IMR-90 (cell line): ENCODE results near the gene PPP1R3F. TPM values are rescaled to one million over a fixed set of nuclear protein-coding genes. Genes with fewer than 3 reads are reported as not detected.

Experiments
- ATAC-seq: fragments of 200-7000 bp; cut with Tn5 transposase; 2 replicates; pipeline ENCODE4 v1.9.1; 2020; ENCODE audit warnings: low read depth, mild to moderate bottlenecking, moderate library complexity
- BruUV-seq: library from RNA; stranded (reverse); fragments of 400-500 nt; replicated peaks from 2 replicates; lab custom pipeline; 2021; lab: Mats Ljungman, UMichigan
- CTCF ChIA-PET: fragments of 300-600 bp; formaldehyde crosslinking; extraction: SDS; loops from one replicate; lab custom pipeline; 2021; ENCODE audit warnings: antibody characterized with exemption; lab: Yijun Ruan, JAX
- POLR2A ChIA-PET: fragments of 300-600 bp; sonication (Branson Sonifier 250); formaldehyde crosslinking; loops from one replicate; lab custom pipeline; 2022; ENCODE audit warnings: antibody characterized with exemption; ENCODE audit not compliant: unreplicated experiment; lab: Charles Lee
- DNase-seq: peaks from one replicate; pipeline ENCODE4 v3.0.0; 2013
- H2AFZ ChIP-seq: replicated peaks from 2 replicates; pipeline ENCODE3; 2013; ENCODE audit warnings: low read length, mild to moderate bottlenecking; ENCODE audit not compliant: poor library complexity
- H2AK5ac ChIP-seq: 2 replicates; pipeline ENCODE4 v1.6.1; 2013; ENCODE audit warnings: low read depth, low read length, inconsistent platforms
- H2AK9ac ChIP-seq: replicated peaks from 2 replicates; pipeline ENCODE3; 2013; ENCODE audit warnings: mild to moderate bottlenecking, low read depth, low read length, moderate library complexity; ENCODE audit not compliant: poor library complexity
- H2BK120ac ChIP-seq: 2 replicates; pipeline ENCODE4 v1.6.1; 2013; ENCODE audit warnings: low read depth, low read length, inconsistent platforms
- H2BK15ac ChIP-seq: 3 replicates; pipeline ENCODE4 v1.6.1; 2013; ENCODE audit warnings: low read depth, low read length, inconsistent platforms
- H2BK20ac ChIP-seq: 2 replicates; pipeline ENCODE4 v1.6.1; 2013; ENCODE audit warnings: low read depth, mild to moderate bottlenecking, inconsistent platforms, low read length, moderate library complexity
- H2BK5ac ChIP-seq: 2 replicates; pipeline ENCODE4 v1.6.1; 2013; ENCODE audit warnings: mild to moderate bottlenecking, low read depth, low read length, inconsistent platforms; ENCODE audit not compliant: poor library complexity, severe bottlenecking
- H3K14ac ChIP-seq: replicated peaks from 2 replicates; pipeline ENCODE4 v1.6.1; 2013; ENCODE audit warnings: low read depth, low read length, inconsistent platforms
- H3K18ac ChIP-seq: 2 replicates; pipeline ENCODE4 v1.6.1; 2013; ENCODE audit warnings: low read depth, low read length, control low read depth
- H3K23ac ChIP-seq: 2 replicates; pipeline ENCODE4 v1.6.1; 2013; ENCODE audit warnings: low read depth, low read length, inconsistent platforms
- H3K27ac ChIP-seq: 2 replicates; pipeline ENCODE4 v1.5.1; 2013; ENCODE audit warnings: mild to moderate bottlenecking, control low read depth, low read length; ENCODE audit not compliant: insufficient read depth
- H3K27me3 ChIP-seq: 2 replicates; pipeline ENCODE4 v1.6.1; 2013; ENCODE audit warnings: low read length; ENCODE audit not compliant: control insufficient read depth, insufficient read depth
- H3K36me3 ChIP-seq: 2 replicates; pipeline ENCODE4 v1.6.1; 2013; ENCODE audit warnings: low read length, mixed read lengths; ENCODE audit not compliant: control insufficient read depth, insufficient read depth
- H3K4ac ChIP-seq: 2 replicates; pipeline ENCODE4 v1.6.1; 2013; ENCODE audit warnings: low read depth, low read length, inconsistent platforms
- H3K4me1 ChIP-seq: 2 replicates; pipeline ENCODE4 v1.6.1; 2013; ENCODE audit warnings: low read length, mixed read lengths; ENCODE audit not compliant: control insufficient read depth, insufficient read depth
- H3K4me2 ChIP-seq: 2 replicates; pipeline ENCODE4 v1.6.1; 2013; ENCODE audit warnings: low read depth, mild to moderate bottlenecking, control low read depth, low read length, moderate library complexity
- H3K4me3 ChIP-seq: 2 replicates; pipeline ENCODE4 v1.5.1; 2013; ENCODE audit warnings: low read depth, mild to moderate bottlenecking, control low read depth, low read length, moderate library complexity; ENCODE audit not compliant: insufficient read depth
- H3K56ac ChIP-seq: 2 replicates; pipeline ENCODE4 v1.6.1; 2013; ENCODE audit warnings: low read length, inconsistent platforms; ENCODE audit not compliant: insufficient read depth; ENCODE audit errors: extremely low read depth
- H3K79me1 ChIP-seq, 2 experiments: 2 replicates each; pipeline ENCODE4 v1.6.1; 2013; ENCODE audit warnings: low read length in 2 of 2, inconsistent platforms in 1 of 2, low read depth in 1 of 2
- H3K9ac ChIP-seq: 2 replicates; pipeline ENCODE4 v1.6.1; 2013; ENCODE audit warnings: low read depth, low read length, control low read depth
- H3K9me1 ChIP-seq: 2 replicates; pipeline ENCODE4 v1.6.1; 2013; ENCODE audit warnings: low read length, inconsistent platforms; ENCODE audit not compliant: insufficient read depth
- H3K9me3 ChIP-seq: 2 replicates; pipeline ENCODE4 v1.6.1; 2013; ENCODE audit warnings: low read length; ENCODE audit not compliant: control insufficient read depth, insufficient read depth
- H4K20me1 ChIP-seq: 2 replicates; pipeline ENCODE4 v1.6.1; 2013; ENCODE audit warnings: low read length, inconsistent platforms; ENCODE audit not compliant: insufficient read depth
- H4K5ac ChIP-seq: 2 replicates; pipeline ENCODE4 v1.6.1; 2013; ENCODE audit warnings: mild to moderate bottlenecking, low read depth, low read length, control low read depth
- H4K8ac ChIP-seq, 2 experiments: 2 replicates each; pipeline ENCODE4 v1.6.1; 2013; ENCODE audit warnings: low read depth in 2 of 2, low read length in 2 of 2, control low read depth in 1 of 2, inconsistent platforms in 1 of 2
- H4K91ac ChIP-seq: 2 replicates; pipeline ENCODE4 v1.6.1; 2013; ENCODE audit warnings: low read depth, low read length, inconsistent platforms; ENCODE audit not compliant: insufficient read depth
- CHD1 ChIP-seq: IDR thresholded peaks from 2 replicates; pipeline ENCODE4 v1.6.1; 2012; ENCODE audit warnings: low read depth, low read length, improper control_type of control experiment
- ELK1 ChIP-seq: fragments of 150-350 bp; IDR thresholded peaks from 2 replicates; pipeline ENCODE4 v1.6.1; 2016; ENCODE audit warnings: low read depth, mild to moderate bottlenecking, low read length, moderate library complexity, borderline replicate concordance
- MAFK ChIP-seq: IDR thresholded peaks from 2 replicates; pipeline ENCODE4 v1.6.1; 2012; ENCODE audit warnings: low read depth, low read length, improper control_type of control experiment
- MAZ ChIP-seq: IDR thresholded peaks from 2 replicates; pipeline ENCODE4 v1.6.1; 2012; ENCODE audit warnings: low read depth, mild to moderate bottlenecking, low read length, improper control_type of control experiment, moderate library complexity, borderline replicate concordance
- POLR2A ChIP-seq: IDR thresholded peaks from 2 replicates; pipeline ENCODE4 v1.6.1; 2012; ENCODE audit warnings: mild to moderate bottlenecking, low read depth, low read length
- RCOR1 ChIP-seq: IDR thresholded peaks from 2 replicates; pipeline ENCODE4 v1.6.1; 2012; ENCODE audit warnings: mild to moderate bottlenecking, low read length, improper control_type of control experiment; ENCODE audit not compliant: insufficient replicate concordance
- SMC3 ChIP-seq: fragments of 150-350 bp; IDR thresholded peaks from 2 replicates; pipeline ENCODE4 v1.6.1; 2016; ENCODE audit warnings: low read depth, mild to moderate bottlenecking, antibody characterized with exemption, low read length, moderate library complexity
- WGBS, 2 experiments: methylation state at CpG; one replicate each; pipeline versions ENCODE4 v1.1.5 to v1.1.7; 2013; ENCODE audit warnings: missing lambda C conversion rate in 2 of 2; ENCODE audit not compliant: insufficient read length in 1 of 2; ENCODE audit errors: extremely low coverage in 2 of 2; 5-methylcytosine and 5-hydroxymethylcytosine counted together
- dilution Hi-C: fragments of 300-500 bp; cut with HindIII; formaldehyde crosslinking; loops from one replicate; pipeline ENCODE4 v1.14.3; 2018; ENCODE audit warnings: low sequenced_read_pairs; ENCODE audit not compliant: unreplicated experiment
- in situ Hi-C: fragments of 300-500 bp; cut with MboI; formaldehyde crosslinking; loops from 3 replicates; pipeline ENCODE4 v1.14.3; 2019; ENCODE audit warnings: low sequenced_read_pairs, inconsistent platforms, mixed read lengths
- intact Hi-C: fragments of 100-400 bp; cut with micrococcal nuclease; formaldehyde crosslinking; loops from 2 replicates; pipeline ENCODE4 v1.10.0; 2022
- polyA plus RNA-seq, 3 experiments: library from polyadenylated mRNA; depleted of rRNA; stranded (reverse); fragments of >200 nt; gene quantifications; 2 replicates each; pipeline ENCODE4 v1.2.3, GENCODE V29; 2012; ENCODE audit warnings: low replicate concordance in 1 of 3
- total RNA-seq: library from RNA; depleted of rRNA; stranded (reverse); fragments of >200 nt; gene quantifications from 2 replicates; pipeline ENCODE4 v1.2.3, GENCODE V29; 2012

PPP1R3F gene
- total and polyA plus RNA-seq, 2 of the 4 experiments (the other 2 are of a cell fraction): 0.72 to 1.7 TPM

GRCh38 chrX:49242545-49243066, 27.0 kb upstream of the PPP1R3F start:
- BruUV-seq: no TSS peak
- ATAC-seq: no peak
- CTCF ChIA-PET: no interaction called here

More at GRCh38 chrX:49242545-49243066, 27.0 kb upstream of the PPP1R3F start:
- no peak overlapping the region for H3K56ac ChIP-seq
- no peaks in the 10 kb centered on the region; the same call in 1 of the 2 replicates for H3K27me3 ChIP-seq
- DNase-seq: no peak
- intact Hi-C loops (no loop called here), dilution Hi-C loops (no loop called here), in situ Hi-C loops (no loop called here)
- H3K27ac ChIP-seq: no peak overlapping the region
- H2AFZ ChIP-seq: no peak overlapping the region
- no peaks in the 10 kb centered on the region for H4K20me1 ChIP-seq
- H3K79me1 ChIP-seq: no peaks in the 10 kb centered on the region
- H3K4ac ChIP-seq: no peak overlapping the region
- H2AK9ac ChIP-seq: peak overlapping the region; percentile 28
- H3K9me1 ChIP-seq: no peaks in the 10 kb centered on the region
- H4K5ac ChIP-seq: no peak overlapping the region
- no peak overlapping the region for H3K4me3 ChIP-seq
- no peak overlapping the region for H3K14ac ChIP-seq
- peaks cover 7% of the 10 kb centered on the region; the same call in 1 of the 2 replicates for H3K36me3 ChIP-seq
- H3K4me2 ChIP-seq: no peak overlapping the region
- no peak overlapping the region for H3K23ac ChIP-seq
- H3K9ac ChIP-seq: no peak overlapping the region
- H4K91ac ChIP-seq: no peak overlapping the region
- H3K18ac ChIP-seq: no peak overlapping the region
- no peak overlapping the region for H2BK120ac ChIP-seq
- no peak overlapping the region for H2AK5ac ChIP-seq
- no peaks in the 10 kb centered on the region for H3K9me3 ChIP-seq
- H2BK20ac ChIP-seq: no peak overlapping the region
- no peaks in the 10 kb centered on the region for H3K4me1 ChIP-seq
- no peak overlapping the region for H2BK5ac ChIP-seq
- H4K8ac ChIP-seq: no peak overlapping the region
- no peak overlapping the region for H2BK15ac ChIP-seq
- POLR2A ChIA-PET: no interaction called here
- WGBS, 2 experiments: 80% methylated on average over 2 of the region's 12 CpGs; no CpG with 5 or more reads in 1 of the 2 experiments
- TF ChIP-seq RCOR1 (no peak), MAFK (no peak), CHD1 (no peak), MAZ (no peak), SMC3 (no peak), ELK1 (no peak), POLR2A (no peak)
